ENCODE results near the gene GLUD1. TPM values are rescaled to one million over a fixed set of nuclear protein-coding genes. Genes with fewer than 3 reads are reported as not detected.
"Not testable (repeated sequence)": the region's sequence is repeated elsewhere in the genome, so short reads cannot be mapped to it uniquely, and the experiment has no call there.

GLUD1 gene
- total RNA-seq, 1 experiment from 2014 or later = 101 TPM

GRCh38 chr10:87079106-87079836, 15.4 kb downstream of the GLUD1 start:
- Mint-ChIP-seq H3K36me3 (ENCODE audit: insufficient read depth in 1 of 3, low read depth in 3 of 3) (peaks cover 20 to 34% (median 31%) of the 10 kb centered on the region in 3 experiments), H3K4me3 (no peak overlapping the region), H3K27ac (no peak overlapping the region), H3K27me3 (ENCODE audit: low read depth) (no peaks in the 10 kb centered on the region), H3K9me3 (peaks cover 14 to 15% of the 10 kb centered on the region in 2 experiments), H3K4me1 (peaks cover 5 to 8% of the 10 kb centered on the region in 2 experiments; a peak in 3 of 4 replicates)
- H3K23ac ChIP-seq (ENCODE audit: insufficient read length, low read depth, low read length) = no peak overlapping the region
- DNase-seq = no peak
- no peak overlapping the region for H4K8ac ChIP-seq (replicated peaks; ENCODE audit: insufficient read length, low read depth, low read length)
- no peaks in the 10 kb centered on the region for H3K9me3 ChIP-seq (ENCODE audit: control insufficient read depth, low read depth, low read length)
- no peaks in the 10 kb centered on the region for H3K79me1 ChIP-seq (ENCODE audit: insufficient read depth, low read depth, low read length, poor library complexity, severe bottlenecking)
- H3T11ph ChIP-seq (ENCODE audit: low read length) = no peak overlapping the region
- no peaks in the 10 kb centered on the region; the same call in 1 of the 2 replicates for H3K79me2 ChIP-seq (ENCODE audit: insufficient read depth, low read length)
- no peak overlapping the region for H2AFZ ChIP-seq (ENCODE audit: low read length)
- no peak overlapping the region for H2BK5ac ChIP-seq (ENCODE audit: insufficient read length, low read length)
- H3K9ac ChIP-seq (ENCODE audit: extremely low read depth, insufficient read length, low read length) = no peak overlapping the region
- no CpG with 5 or more reads among the region's 11 CpGs for WGBS (ENCODE audit: extremely low coverage, insufficient read length, low lambda C conversion rate)
- H3K4me1 ChIP-seq (ENCODE audit: insufficient read depth, low read length) = no peaks in the 10 kb centered on the region
- H2BK12ac ChIP-seq (ENCODE audit: insufficient read length, low read depth, low read length) = no peak overlapping the region
- no peak overlapping the region for H3K56ac ChIP-seq (ENCODE audit: insufficient read length, low read depth, low read length)
- H3K27me3 ChIP-seq (ENCODE audit: insufficient read depth, low read length) = no peaks in the 10 kb centered on the region
- no peak overlapping the region for H2BK15ac ChIP-seq (ENCODE audit: low read depth, low read length)
- H2BK20ac ChIP-seq (ENCODE audit: low read depth, low read length, poor library complexity, severe bottlenecking) = no peak overlapping the region
- H3K14ac ChIP-seq (ENCODE audit: insufficient read depth, low read length) = no peak overlapping the region
- no peak overlapping the region for H3K27ac ChIP-seq (ENCODE audit: insufficient read length, low read depth, low read length)
- H2AK5ac ChIP-seq (ENCODE audit: insufficient read length, low read length) = no peak overlapping the region
- H4K91ac ChIP-seq (ENCODE audit: insufficient read length, low read depth, low read length) = no peak overlapping the region
- H2BK120ac ChIP-seq (ENCODE audit: low read depth, low read length, poor library complexity, severe bottlenecking) = no peak overlapping the region
- H3K18ac ChIP-seq (ENCODE audit: insufficient read length, low read depth, low read length) = no peak overlapping the region
- no peaks in the 10 kb centered on the region for H3K23me2 ChIP-seq (ENCODE audit: insufficient read length, low read depth, low read length, poor library complexity, severe bottlenecking)
- no peak overlapping the region for H4K5ac ChIP-seq (ENCODE audit: insufficient read length, low read depth, low read length)
- TF ChIP-seq, protein P1, sequence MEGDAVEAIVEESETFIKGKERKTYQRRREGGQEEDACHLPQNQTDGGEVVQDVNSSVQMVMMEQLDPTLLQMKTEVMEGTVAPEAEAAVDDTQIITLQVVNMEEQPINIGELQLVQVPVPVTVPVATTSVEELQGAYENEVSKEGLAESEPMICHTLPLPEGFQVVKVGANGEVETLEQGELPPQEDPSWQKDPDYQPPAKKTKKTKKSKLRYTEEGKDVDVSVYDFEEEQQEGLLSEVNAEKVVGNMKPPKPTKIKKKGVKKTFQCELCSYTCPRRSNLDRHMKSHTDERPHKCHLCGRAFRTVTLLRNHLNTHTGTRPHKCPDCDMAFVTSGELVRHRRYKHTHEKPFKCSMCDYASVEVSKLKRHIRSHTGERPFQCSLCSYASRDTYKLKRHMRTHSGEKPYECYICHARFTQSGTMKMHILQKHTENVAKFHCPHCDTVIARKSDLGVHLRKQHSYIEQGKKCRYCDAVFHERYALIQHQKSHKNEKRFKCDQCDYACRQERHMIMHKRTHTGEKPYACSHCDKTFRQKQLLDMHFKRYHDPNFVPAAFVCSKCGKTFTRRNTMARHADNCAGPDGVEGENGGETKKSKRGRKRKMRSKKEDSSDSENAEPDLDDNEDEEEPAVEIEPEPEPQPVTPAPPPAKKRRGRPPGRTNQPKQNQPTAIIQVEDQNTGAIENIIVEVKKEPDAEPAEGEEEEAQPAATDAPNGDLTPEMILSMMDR (conservative IDR thresholded peaks at IDR 0.05) = no peak
- no peak overlapping the region for H3K4me2 ChIP-seq (ENCODE audit: insufficient read depth, insufficient read length, low read length)
- no peak overlapping the region for H3K4ac ChIP-seq (ENCODE audit: low read depth, low read length)
- no peaks in the 10 kb centered on the region for H4K20me1 ChIP-seq (ENCODE audit: control insufficient read depth, insufficient read depth, insufficient read length)

GRCh38 chr10:87076421-87076820, 18.2 kb downstream of the GLUD1 start:
- not testable (repeated sequence) for H3K4me1 ChIP-seq (ENCODE audit: insufficient read depth, low read length); H3K4me2 ChIP-seq (ENCODE audit: insufficient read depth, insufficient read length, low read length); H3K18ac ChIP-seq (ENCODE audit: insufficient read length, low read depth, low read length); H4K91ac ChIP-seq (ENCODE audit: insufficient read length, low read depth, low read length); H3K27me3 Mint-ChIP-seq (ENCODE audit: low read depth); H3K27ac Mint-ChIP-seq; H3T11ph ChIP-seq (ENCODE audit: low read length); H3K23ac ChIP-seq (ENCODE audit: insufficient read length, low read depth, low read length); H2BK15ac ChIP-seq (ENCODE audit: low read depth, low read length); H2BK5ac ChIP-seq (ENCODE audit: insufficient read length, low read length); H2BK12ac ChIP-seq (ENCODE audit: insufficient read length, low read depth, low read length); H3K9ac ChIP-seq (ENCODE audit: extremely low read depth, insufficient read length, low read length); H2BK120ac ChIP-seq (ENCODE audit: low read depth, low read length, poor library complexity, severe bottlenecking); H3K27me3 ChIP-seq (ENCODE audit: insufficient read depth, low read length); H3K79me2 ChIP-seq (ENCODE audit: insufficient read depth, low read length); DNase-seq; H3K79me1 ChIP-seq (ENCODE audit: insufficient read depth, low read depth, low read length, poor library complexity, severe bottlenecking); H2BK20ac ChIP-seq (ENCODE audit: low read depth, low read length, poor library complexity, severe bottlenecking); H3K14ac ChIP-seq (ENCODE audit: insufficient read depth, low read length); H4K8ac ChIP-seq (replicated peaks; ENCODE audit: insufficient read length, low read depth, low read length); H3K4me1 Mint-ChIP-seq; H3K23me2 ChIP-seq (ENCODE audit: insufficient read length, low read depth, low read length, poor library complexity, severe bottlenecking); H2AK5ac ChIP-seq (ENCODE audit: insufficient read length, low read length); H3K4ac ChIP-seq (ENCODE audit: low read depth, low read length); H3K27ac ChIP-seq (ENCODE audit: insufficient read length, low read depth, low read length); H3K4me3 Mint-ChIP-seq; H2AFZ ChIP-seq (ENCODE audit: low read length); H3K56ac ChIP-seq (ENCODE audit: insufficient read length, low read depth, low read length); H4K20me1 ChIP-seq (ENCODE audit: control insufficient read depth, insufficient read depth, insufficient read length); H4K5ac ChIP-seq (ENCODE audit: insufficient read length, low read depth, low read length); H3K9me3 ChIP-seq (ENCODE audit: control insufficient read depth, low read depth, low read length)
- Mint-ChIP-seq H3K36me3 (ENCODE audit: insufficient read depth in 1 of 3, low read depth in 3 of 3) (peaks cover 15 to 45% (median 32%) of the 10 kb centered on the region in 3 experiments; a peak in 6 of 7 replicates), H3K9me3 (peaks cover 11 to 14% of the 10 kb centered on the region in 2 experiments; a peak in 4 of 5 replicates)
- WGBS (ENCODE audit: extremely low coverage, insufficient read length, low lambda C conversion rate) = no CpG with 5 or more reads among the region's 2 CpGs

Data from H9 (cell line).